Hematopoietic multipotent progenitor cell treated with erythropoietin and hydrocortisone succinate and interleukin-3 and kit ligand, for 4 days (in vitro differentiated cells): ENCODE measurements around the gene SAG.
"Not testable (repeated sequence)": the region's sequence is repeated elsewhere in the genome, so short reads cannot be mapped to it uniquely, and the experiment has no call there.

Experiments used
- DNase-seq: peaks from one replicate; pipeline ENCODE4 v3.0.0-alpha.2; 2015

SAG gene

DNA sequence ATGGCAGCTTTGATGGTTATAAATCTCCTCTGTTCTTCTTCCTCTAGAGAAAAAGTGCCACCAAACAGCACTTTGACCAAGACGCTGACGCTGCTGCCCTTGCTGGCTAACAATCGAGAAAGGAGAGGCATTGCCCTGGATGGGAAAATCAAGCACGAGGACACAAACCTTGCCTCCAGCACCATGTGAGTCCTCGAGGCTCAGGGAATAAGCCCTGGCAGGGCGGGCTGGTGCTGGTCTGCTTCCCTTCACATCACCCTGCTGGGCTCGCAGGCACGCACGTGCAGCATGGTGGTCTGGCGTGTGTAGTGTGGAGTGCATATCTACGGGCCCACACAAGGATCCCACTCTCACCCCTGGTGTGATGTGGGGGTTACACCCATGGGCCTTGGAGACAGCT is 27.3 kb downstream of the SAG start:
- DNase-seq = no peak

DNA sequence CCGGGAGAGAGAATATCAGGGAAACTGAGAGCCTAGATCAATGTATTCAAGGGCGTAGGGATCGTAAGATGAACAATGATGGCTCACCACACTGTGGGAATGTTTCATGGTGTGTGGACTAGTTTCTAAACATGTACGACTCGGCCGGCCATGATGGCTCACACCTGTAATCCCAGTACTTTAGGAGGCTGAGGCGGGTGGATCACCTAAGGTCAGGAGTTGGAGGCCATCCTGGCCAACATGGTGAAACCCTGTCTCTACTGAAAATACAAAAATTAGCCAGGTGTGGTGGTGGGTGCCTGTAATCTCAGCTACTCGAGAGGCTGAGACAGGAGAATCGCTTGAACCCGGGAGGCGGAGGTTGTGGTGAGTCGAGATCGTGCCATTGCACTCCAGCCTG is 28.5 kb downstream of the SAG start:
- not testable (repeated sequence) for DNase-seq

DNA sequence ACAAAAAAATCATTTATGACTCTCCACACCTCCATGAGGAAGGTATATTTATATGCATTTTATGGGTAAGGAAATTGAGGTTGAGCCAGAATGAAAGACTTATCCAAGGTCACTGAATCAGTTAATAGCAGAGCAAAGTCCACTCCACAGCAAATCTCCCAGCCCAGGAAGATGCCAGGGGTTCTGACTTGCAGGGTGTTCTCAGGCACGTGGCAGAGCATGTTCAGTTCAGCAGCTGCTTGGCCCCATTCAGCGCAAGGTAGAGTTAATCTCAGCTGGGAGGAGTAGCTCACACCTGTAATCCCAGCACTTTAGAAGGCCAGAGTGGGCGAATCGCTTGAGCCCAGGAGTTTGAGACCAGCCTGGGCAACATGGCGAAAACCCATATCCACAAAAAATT is 28.9 kb downstream of the SAG start:
- DNase-seq = no peak

DNA sequence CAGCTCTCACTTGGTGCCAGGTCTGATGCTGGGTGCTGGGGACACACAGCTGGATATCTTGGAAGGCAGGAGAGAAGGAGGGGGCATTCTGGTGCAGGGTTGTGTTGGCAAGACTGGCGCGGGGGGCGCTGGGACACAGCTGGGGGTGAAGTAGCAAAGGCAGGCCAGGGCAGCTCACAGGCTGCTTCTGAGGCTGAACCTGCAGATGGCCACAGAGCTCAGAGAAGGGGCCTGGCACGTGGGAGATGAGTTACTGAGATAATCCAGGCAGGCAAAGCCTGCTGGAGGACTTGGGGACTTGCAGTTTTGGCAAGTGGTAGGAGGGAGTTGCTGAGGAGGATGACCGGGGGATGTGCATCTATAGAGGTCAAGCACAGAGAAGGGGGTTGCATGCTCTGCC is 30.4 kb downstream of the SAG start:
- DNase-seq = peak; percentile 53

DNA sequence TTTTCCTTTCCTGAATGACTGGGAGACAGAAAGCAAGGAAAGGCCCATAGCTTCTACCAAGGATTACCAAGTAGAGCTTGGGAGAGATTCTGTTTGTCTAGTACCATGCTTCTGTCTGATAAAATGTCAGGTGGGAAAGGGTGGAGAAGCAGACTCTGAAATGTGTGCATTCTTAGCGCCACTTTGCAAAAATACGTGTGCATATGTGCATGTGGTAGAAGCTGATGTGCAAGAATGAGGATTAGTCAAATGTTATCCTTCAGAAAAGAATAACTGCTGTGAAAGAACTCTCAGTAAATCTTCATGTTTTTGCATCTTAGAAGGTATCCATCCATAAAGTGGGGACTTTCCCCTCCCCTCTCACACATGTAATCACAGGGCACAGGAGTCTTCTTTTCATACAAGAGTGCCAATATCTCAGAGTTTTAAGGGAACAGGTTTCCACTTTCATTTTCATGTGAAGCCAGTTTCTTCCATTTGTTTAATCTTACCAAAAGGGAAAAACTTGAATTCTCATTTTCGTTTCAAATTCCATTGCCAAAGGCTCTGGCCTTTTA is 31.3 kb downstream of the SAG start:
- DNase-seq = no peak

DNA sequence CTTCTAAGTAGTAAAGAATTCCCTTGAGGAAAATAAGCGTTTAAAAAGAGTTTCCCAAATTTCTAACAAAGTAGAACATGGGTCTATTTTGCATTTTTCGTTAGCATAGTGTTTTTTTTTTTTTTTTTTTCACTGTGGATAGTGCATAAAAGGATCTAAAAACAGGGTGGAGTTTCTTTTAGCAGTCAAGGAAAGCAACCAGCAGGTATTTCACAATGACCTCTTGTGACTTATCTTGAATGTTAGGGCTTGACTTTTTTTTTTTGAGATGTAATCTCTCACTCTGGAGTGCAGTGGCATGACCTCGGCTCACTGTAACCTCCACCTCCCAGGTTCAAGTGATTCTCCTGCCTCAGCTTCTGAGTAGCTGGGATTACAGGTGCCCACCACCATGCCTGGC is 31.8 kb downstream of the SAG start:
- peak; percentile 69 for DNase-seq

DNA sequence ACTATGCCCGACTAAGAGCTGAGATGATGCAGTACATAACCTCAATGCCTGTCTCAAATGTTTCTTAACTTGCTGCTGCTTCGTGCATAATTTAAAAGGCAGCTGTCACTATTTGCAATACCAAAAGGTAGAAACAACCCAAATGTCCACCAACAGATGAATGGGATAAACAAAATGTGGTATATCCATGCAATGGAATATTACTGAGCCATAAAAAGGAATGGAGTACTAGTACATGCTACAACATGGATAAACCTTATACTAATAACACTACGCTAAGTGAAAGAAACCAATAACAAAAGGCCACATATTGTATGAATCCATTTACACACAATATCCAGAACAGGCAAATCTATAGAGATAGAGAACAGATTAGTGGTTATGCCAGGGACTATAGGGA is 33.7 kb downstream of the SAG start:
- no peak for DNase-seq

DNA sequence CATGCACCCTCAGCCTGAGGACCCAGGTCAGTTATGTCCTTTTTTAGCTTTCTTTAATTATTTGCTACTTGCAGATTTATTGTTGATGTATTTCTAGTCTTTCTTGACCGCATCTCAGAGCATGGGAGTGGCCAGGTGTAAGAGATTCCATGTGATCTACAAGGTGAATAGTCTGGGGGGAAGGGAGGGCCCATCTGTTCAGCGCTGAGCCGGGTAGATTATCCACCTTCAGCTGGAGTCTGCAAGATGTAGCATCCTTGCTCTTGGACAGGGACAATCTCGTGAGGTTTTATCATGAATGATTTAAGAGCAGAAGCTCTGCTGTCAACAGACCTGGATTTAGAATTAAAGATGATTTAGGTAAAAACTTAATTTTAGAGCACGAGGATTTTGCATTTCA is 34.7 kb downstream of the SAG start:
- no peak for DNase-seq

DNA sequence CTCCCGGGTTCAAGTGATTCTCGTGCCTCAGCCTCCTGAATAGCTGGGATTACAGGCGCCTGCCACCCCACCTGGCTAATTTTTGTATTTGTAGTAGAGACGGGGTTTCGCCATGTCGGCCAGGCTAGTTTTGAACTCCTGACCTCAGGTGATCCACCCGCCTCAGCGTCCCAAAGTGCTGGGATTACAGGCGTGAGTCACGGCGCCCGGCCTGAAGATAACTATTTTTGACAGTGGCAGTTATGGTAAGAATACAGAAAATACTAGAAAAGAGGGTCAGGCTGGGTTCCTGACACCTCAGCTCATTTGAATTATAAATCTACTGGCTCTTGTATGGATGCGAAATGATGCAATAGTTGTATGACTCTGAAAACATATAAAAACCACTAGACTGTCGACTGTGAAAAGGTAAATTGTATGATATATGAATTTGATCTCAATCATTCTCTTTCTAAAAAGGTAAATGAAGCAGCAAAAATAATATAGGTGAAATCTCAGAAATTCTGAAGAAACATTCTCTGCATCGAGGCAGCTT is 35.6 kb downstream of the SAG start:
- no peak for DNase-seq

DNA sequence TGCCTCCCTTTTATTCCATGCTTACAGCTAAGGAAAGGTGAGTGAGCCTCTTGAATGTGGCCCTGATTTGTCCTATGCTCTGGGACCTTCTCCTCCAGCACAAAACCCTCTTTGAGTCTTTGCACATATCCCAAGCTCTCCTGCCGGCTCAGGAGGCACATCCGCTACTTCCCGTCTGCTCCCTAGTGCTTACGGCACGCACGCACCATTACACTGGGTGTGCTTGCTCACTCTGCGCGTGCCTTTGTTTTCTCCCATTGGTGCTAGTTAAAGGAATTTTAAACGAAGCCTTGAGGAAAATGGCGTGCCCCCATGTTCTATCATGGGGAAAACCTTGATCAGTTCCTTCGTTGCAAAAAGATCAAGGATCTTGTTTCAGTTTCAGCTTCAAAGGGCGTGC is 38.8 kb downstream of the SAG start:
- DNase-seq = no peak

DNA sequence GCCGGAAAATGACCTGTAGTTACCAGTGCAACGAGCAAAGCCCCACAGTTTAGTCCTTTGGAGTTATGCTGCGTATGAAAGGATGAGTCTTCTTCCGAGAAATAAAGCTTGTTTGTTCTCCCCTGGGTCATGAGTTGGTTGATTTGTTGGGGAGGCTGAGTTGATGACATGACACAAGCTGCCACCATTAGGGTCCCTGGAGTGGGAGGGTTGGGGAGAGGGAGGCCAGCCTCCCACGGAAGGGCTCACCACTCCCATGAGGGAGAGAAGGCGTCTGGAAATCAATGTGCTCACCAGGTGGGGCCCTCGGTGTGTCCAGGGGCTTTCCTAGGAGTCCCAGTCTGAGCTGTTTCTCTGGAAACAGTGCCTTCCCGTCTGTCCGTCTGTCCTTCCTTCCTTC is 39.3 kb downstream of the SAG start:
- DNase-seq = no peak

DNA sequence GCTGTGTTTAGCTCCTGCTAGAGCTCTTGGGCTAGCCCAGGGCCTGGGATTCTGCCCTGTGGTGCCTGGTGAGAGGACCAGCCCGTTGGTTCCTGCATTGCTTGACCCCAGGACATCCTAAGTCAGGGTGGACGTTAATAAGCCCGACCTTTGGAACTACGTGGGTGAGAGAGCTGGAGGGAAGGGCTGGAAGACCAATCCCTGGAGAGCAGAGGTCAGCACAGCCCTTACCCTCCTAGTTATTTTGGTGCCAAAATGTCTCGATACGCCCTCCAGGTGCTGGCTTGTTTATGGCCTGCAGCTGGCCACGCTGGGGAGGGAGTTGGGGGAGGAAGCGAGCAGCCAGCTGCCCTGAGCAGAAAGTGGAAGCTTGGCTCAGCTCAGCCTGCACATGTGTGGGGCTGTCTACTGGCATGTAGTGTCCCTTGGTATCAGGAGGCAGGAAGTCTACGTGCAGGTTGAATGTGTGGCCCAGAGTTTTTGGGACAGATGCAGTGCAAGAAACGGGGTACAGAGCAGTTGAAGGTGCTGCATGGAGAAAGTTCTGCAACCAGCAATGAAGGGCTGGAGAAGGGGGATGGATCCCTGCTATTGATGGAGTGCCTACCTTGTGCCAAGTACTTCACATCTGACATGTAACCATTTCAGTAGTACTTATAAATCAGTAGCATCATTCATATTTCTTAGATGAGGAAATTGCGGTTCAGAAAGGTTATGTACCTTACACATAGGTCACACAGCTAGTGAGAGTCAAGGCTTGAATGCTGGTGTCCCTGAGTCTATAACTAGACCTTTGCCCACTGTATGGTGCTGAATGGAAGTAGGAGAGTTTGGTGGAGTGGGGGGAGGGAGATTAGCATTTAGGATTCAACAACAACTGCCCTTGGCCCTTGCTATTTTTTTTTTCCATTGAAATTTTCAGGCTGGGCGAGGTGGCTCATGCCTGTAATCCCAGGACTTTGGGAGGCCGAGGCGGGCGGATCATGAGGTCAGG is 41.7 kb downstream of the SAG start:
- DNase-seq = peak; percentile 73

DNA sequence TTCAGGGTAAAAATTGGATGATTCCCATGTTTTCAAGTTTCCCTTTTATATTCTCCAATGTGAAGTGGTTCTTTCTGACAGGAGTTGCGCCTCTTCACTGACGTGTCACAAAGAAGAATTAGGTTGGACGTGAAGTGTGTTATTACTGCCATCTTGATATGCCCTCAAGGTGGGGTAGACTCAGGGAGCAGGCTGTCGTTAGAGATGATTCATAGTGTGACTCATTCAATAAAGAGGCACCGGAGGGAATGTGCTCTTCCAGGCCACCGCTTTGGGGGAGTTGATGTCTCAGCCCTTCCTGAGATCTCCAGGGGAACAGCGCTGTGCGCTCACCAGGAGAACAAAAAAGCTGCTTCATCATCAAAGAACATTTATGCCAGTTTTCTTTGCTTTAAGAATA is 43.1 kb downstream of the SAG start:
- peak; percentile 69 for DNase-seq

DNA sequence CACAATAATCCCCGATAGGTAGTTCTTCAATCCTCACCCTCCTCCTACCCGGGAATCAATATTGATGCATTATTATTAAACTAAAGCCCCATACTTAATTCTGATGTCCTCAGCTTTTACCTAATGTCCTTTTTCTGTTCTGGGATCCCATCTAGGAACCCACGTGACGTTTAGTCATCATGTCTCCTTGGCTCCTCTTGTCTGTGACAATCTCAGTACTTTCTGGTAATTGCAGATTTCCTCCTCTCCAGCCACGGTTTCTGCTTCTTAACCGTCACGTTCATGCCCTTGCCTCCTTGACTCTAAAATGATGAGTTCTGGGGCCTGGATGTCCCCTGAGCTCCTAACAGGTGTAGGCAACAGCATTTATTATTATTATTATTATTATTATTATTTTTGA is 43.8 kb downstream of the SAG start:
- DNase-seq = no peak

DNA sequence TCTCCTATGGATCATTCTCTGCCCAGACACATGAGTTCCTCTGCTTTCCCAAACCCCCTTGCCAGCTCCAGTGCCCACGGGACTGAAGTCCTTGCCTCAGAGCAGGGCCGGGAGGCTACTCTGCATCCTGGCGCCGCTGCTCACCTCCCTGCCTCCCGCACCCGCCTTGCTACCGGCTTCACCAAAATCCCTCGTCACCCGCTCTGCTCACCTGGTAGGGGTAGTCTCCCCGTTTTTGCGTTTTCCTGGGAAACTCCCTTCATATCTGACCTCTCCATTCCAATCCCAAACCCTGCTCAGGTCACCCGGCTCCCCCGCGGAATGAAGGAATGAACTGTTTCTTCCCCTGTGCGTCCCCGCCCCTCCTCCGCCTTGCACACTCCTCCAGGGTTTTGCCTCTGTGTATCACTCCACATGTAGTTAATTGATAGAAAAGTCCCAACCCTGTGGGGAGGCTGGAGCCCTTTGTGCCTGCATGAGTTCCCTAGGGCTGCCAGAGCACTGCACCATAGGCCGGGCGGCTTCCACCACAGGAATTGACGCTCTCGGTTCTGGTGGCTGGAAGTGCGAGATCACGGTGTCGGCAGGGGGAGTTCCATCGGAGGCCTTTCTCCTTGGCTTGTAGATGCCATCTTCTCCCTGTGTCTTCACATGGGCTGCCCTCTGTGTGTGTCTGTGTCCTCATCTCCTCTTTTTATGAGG is 44.7 kb downstream of the SAG start:
- no peak for DNase-seq

DNA sequence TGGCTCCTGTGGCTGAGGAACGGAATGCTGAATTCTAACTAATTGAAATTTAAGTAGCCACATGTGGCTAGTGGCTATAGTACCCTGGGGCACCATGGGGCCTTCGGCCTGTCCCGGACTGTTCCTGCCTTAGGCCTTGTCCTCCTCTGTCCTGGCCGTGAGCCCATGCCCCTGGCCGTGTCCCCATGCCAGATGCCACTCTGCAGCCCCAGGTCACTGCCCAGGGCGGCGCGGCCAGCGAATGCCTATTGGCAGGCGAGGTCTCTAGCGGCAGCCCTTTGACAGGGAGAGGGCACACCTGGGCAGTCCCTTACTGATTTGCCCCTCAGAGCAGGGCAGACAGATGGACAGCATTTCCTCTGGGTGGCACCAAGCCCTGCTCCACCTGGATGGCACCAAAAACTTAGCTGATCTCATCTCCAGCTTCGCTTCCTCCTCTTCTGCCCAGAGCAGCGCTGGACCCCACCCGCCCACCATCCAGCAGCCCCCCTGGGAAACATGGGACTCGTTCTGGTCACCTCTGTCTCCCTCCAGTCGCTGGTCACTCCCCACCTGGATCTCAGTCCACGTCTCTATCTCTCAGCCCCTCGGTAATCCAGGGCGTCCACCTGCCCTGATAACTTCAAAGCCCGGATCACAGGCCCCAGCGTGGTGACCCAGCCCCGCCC is 45.6 kb downstream of the SAG start:
- DNase-seq = no peak

DNA sequence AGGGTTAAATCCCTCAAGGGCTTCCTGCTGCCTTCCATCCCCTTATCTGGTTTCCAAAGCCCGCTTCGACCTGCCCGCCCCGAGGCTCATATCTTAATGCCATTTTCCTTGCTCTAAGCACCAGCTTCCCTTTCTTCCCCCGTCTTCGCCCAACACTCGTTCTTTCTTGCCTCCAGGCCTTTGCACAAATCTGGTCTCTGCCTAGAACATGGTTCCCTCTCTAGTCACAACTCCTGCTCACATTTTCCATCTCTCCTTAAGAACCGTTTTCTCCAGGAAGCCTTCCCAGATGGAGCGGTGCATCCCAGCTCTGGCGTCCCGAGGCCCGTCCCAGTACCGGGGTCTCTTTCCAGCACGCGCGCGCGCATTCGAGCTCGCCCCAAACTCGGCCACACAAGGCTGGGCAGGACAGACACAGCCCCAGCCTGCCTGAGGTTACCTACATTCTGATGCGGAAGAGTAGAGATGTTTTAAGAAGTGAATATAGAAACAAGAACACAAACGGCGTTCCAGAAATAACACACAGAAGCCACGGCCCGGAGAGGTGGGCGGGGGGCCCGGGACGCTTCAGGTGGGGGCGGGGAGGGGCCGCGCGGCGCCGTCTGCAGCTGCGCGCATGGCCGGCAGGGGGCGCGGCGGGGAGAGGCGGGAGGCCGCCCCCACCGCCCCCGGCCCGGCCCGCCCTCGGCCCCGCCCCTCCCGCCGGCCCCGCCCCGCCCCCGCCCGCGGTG is 46.3 kb downstream of the SAG start, which contains the start of gene DGKD:
TSS of gene DGKD (plus strand) at position 726 of the 731 bp plus-strand sequence. CDS start 25 bp downstream, outside the sequence.
- peak; percentile 74 for DNase-seq

DNA sequence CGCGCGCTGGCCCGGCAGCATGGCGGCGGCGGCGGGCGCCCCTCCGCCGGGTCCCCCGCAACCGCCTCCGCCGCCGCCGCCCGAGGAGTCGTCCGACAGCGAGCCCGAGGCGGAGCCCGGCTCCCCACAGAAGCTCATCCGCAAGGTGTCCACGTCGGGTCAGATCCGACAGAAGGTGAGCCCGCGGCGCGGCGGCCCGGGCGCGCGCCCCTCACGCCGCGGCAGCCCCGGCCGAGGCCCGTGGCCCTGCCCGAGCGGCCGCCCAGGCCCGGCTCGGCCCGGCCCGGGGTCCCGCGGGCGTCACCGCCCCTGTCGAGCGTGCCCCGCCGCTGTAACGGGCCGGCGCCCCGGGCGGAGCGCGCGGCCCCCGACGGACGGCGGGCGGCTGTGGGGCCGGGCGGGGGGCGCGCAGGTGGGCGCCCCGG is 46.9 kb downstream of the SAG start:
- no peak for DNase-seq

DNA sequence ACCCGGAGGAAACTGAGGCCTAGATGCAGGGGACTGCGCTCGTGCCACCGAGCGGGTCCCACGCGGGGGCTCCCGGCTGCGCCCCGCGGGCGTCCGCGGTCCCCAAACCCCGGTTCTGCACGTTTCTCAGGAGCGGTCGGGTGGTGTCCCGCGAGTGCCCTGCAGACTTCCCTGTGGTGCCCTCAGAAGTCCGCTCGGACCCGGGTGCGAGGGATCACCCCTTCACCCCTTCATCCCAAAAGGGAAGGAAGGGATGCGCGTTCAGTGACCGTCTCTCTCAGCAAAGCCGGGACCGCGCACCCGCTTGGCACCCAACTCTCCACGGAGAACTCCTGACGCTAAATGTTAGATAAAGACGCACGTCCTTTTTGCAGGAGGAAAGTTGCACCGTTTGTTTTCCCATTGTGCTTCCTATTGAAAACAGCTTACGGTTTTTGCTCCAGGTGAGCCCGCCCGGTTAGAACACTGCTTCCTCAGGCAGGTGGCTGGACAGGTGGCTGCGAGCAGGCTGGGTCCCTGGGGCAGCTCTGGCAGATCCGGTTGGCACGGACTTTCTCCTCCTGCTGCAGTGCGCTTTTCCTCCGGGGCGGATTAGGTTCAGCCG is 47.5 kb downstream of the SAG start:
- peak; percentile 49 for DNase-seq

DNA sequence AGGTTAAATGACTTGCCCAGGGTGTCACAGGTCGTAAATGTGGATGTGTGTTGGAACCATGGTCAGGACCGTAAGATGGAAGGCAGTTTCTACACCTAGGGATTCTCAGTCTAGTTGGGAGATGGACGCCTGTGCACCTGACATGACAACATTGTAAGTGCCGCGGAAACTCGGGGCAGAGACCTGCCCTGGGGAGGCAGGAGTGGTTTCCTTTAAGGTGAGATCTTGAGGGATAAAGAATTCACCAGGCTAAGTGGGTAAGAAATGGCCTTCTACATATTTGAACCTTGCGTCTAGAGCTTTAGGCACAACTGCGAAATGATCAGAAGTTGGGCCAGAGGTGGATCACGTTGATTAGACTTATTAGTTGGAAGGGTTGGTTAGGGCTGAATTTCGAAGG is 48.3 kb downstream of the SAG start:
- DNase-seq = no peak

DNA sequence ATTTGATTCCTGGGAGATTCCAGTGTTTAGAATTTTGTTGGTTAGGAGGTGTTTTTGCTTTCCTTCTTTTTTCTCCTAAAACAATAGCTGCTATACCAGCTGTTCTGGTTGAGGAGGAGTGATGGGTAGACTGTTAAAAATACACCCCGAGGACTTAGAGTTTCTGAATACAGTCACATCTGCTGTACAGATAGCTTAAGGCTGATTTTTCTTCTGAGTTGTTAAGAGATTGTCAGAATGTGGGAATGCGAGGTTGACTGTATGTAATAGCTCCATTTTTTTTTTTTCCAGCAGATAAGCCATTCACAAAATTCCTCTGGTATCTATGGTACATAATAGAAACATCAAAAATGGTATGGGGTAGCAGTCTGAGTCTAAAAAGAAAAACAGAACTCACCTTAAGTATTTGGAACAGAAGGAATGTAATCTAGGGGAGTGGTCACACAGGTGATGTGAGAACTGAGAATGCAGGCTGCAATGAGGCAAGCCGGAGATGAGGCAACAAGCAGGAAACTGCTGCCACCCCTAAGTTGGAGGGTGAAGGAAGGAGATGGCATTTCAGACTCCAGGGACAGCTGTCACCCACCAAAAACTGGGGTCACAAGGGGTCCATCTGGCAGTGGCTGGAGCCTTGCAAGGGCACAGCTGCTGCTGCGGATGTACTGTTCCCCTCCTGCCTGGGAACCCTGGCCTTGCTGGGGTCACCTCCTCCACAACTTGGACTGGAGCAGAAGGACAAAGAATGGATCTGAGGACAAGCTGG is 49.1 kb downstream of the SAG start:
- no peak for DNase-seq
